Skin epidermis (tissue), 12 donors: Measurements from ENCODE around the gene JADE3.

Experiments
- H3K27ac ChIP-seq, 21 experiments: fragments of 200-600 bp; sonication (generic) in 11 of 21; one replicate each; pipeline ENCODE4 v1.5.0; 2020; ENCODE audit warnings: mild to moderate bottlenecking in 3 of 21, inconsistent platforms in 2 of 21, moderate library complexity in 2 of 21
- H3K4me3 ChIP-seq, 7 experiments: fragments of 200-600 bp; sonication (generic) in 2 of 7; one replicate each; pipeline ENCODE4 v1.5.0; 2020; ENCODE audit warnings: inconsistent platforms in 2 of 7, mild to moderate bottlenecking in 2 of 7, moderate library complexity in 1 of 7

Gene JADE3

DNA sequence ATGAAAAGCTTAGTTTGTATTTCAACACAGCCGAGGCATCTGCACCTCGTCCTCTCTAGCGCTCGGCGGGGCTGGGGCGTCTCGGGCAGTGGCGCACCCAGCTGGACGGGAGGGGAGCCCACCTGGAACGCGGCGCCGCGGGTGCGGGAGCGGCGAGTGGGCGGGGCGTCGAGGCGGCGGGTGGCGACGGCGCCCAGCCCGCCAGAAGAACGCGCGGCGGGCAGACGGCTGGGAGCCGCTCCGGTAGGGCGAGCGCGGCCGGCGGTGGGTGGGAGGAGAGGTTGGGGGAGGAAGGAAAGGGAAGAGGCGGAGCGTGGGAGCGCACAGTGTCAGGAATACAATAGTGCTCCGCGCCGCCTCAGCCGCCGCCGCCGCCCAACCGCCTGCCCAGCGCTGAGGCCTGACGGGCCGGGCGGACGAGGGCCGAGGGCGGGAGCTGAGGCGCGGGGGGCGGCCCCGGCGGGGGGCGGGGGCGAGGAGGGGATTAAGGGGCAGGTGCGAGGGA, at the start of gene JADE3:
Gene JADE3 (plus strand): TSS at position 324 of the 505 bp plus-strand sequence. CDS start 72,474 bp downstream, outside the sequence.
- Histone ChIP-seq H3K4me3 (peak within 1 kb of the TSS; percentile 52 to 73 (median 56)), H3K27ac (peak within 1 kb of the TSS in 14 of 21 experiments; percentile 3 to 76 (median 56))

DNA sequence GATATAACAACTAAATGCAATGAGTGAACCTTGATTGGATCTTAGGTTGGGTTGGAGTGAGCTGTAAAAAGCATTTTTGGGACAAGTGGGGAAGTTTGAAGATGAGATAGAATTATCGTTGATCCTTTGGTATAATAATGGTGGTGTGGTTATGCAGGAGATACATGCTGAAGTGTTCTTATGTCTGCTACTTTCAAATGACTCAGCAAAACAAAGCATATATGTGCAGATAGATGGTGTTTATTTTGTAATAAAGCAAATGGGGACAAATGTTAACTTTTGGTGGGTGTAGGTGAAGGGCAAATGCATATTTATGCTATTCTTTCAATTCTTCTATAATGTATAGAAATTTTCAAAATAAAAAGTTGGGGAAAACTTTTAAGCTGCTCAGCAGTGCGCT, 49.1 kb upstream of the JADE3 start:
- H3K27ac ChIP-seq, result no peak overlapping the region

DNA sequence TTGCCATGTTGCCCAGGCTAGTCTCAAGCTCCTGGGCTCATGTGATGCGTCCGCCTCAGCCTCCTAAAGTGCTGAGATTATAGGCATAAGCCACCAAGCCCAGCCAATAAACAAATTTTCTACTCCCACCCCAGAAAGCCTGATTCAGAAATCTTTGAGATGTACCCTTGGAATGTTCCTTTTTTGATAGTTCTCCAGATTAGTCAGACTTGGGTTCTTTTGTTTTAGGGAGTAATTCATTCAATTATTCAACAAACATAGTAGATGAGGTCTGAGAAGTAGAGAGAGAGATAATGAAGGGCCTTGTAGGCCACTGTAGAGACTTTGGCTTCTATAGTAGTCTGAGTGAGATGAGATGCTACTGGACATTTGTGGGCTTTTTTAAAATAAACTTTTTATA, 47.6 kb upstream of the JADE3 start:
- H3K4me3 ChIP-seq, result no peak overlapping the region
- H3K27ac ChIP-seq, result no peak overlapping the region

More for the DNA sequence above, 49.1 kb upstream of the JADE3 start:
- H3K4me3 ChIP-seq, result no peak overlapping the region

DNA sequence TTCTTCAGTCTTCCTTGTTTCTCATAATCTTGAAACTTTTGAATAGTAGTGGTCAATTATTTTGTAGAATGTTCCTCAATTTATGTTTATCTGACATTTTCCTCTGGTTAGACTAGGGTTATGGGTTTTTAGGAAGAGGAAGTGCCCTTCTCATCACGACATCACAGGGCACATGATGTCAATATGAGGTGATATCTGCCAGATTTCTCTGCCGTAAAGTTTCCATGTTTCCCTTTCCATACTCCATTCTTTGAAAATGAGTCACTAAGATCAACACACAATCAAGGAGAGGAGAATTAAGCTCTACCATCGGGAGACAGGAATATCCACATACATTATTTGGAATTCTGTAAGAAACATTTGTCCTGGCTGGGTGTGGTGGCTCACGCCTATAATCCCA, 46.9 kb upstream of the JADE3 start:
- Histone ChIP-seq H3K4me3 (no peak overlapping the region), H3K27ac (no peak overlapping the region)

DNA sequence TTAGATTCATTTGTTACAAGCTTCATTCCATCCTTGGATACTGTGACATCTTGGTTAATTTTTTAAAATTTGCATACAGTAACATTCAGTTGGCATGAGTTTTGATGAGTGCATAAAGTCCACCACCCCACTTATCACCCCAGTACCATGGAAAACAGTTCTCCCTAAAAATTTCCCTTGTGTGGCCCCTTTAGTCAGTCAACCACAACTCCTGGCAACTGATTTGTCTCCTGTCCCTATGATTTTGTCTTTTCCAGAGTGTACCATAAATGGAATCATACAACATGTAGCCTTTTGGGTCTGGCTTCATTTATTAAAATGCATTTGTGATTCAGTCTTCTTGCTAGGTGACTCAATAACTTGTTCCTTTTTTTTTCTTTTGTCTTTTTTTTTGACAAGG, 45.5 kb upstream of the JADE3 start:
- H3K27ac ChIP-seq, result no peak overlapping the region

DNA sequence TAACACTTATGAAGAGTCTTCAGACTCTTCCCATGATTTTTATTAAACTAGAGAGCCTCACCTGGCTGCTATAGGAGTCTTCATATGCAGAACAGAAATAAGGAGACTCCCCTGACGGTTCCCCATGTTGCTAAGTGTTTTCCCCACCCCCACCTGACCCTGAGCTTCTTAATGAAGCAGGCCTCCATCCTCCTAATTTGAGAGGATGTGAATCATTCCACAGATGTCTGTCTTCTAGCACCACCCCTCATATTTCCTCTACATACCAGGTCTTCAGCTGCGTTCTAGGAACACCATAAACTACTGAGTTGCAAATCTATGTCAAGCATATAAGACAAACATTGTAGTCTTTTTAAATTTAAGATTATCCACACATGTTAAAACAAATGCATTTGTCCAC, 38.5 kb upstream of the JADE3 start:
- Histone ChIP-seq H3K4me3 (no peak overlapping the region), H3K27ac (no peak overlapping the region)

More for the DNA sequence above, 45.5 kb upstream of the JADE3 start:
- H3K4me3 ChIP-seq, result no peak overlapping the region

DNA sequence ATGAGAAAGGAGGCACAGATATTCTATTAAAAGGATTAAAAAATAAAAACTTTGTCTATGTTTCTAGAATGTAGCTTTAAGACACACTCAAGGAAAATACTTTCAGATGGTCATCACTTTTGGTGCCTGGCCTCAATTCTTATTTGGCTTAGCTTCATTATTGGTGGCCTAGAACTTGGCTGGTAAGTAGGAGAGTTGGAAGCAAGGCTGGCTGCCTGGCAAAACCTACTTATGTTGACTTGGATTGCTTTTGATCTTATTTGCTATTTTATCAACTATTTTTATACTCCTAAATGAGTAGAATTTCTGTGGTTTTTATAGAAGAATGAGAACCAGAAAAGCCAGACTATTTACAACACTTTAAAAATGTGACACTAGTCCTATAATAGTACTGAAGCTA, 35.3 kb upstream of the JADE3 start:
- Histone ChIP-seq H3K27ac (no peak overlapping the region), H3K4me3 (no peak overlapping the region)

DNA sequence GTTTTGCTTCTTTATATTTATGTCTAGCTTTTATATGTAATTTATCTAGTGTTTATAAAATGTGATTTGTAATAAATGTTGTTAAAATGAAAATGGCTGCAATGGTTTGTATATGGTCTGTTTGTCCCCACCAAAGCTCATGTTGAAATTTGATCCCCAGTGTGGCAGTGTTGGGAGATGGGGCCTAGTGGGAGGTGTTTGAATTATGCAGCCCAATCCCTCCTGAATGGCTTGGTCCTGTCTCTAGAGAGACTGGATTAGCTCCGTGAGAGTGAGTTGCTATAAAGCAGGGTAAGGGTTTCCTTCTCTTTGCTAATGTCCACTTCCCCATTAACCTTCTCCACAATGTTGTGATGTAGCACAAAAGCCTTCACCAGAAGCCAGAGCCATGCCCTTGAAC, 30.0 kb upstream of the JADE3 start:
- Histone ChIP-seq H3K27ac (no peak overlapping the region), H3K4me3 (no peak overlapping the region)

DNA sequence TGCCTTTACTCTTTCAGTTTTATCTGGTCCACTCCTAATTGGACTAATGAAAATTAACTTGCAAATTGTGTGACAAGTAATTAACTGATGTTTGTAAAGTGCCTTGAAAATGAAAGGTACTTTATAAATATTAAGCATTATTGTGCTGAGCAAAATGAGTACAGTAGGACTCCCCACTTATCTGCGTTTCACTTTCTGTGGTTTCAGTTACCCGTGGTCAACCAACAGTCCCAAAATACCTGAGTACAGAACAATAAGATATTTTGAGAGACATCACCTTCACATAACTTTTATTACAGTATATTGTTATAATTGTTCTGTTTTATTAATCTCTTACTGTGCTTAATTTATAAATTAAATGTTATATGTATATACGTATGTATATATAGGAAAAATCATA, 27.4 kb upstream of the JADE3 start:
- no peak overlapping the region for H3K4me3 ChIP-seq
- no peak overlapping the region for H3K27ac ChIP-seq

DNA sequence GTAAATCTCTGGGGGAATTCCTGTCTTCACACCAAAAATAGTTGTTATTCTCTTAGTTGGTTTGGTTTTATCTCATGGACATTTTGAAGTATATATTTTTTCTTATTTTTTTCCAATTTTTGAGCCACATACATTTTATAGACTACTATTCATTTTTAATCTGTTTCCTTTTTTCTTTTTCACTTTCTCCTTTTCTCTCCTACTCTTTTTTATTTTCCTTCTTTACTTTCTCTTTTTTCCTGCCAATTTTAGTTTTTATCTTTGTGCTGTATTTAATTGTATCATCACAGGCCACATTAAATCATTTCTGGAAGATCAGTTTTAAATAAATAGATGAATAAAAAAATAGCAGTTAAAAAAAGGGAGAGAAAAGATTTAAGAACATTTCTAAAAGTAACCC, 14.0 kb upstream of the JADE3 start:
- H3K4me3 ChIP-seq, result no peak overlapping the region
- no peak overlapping the region for H3K27ac ChIP-seq

DNA sequence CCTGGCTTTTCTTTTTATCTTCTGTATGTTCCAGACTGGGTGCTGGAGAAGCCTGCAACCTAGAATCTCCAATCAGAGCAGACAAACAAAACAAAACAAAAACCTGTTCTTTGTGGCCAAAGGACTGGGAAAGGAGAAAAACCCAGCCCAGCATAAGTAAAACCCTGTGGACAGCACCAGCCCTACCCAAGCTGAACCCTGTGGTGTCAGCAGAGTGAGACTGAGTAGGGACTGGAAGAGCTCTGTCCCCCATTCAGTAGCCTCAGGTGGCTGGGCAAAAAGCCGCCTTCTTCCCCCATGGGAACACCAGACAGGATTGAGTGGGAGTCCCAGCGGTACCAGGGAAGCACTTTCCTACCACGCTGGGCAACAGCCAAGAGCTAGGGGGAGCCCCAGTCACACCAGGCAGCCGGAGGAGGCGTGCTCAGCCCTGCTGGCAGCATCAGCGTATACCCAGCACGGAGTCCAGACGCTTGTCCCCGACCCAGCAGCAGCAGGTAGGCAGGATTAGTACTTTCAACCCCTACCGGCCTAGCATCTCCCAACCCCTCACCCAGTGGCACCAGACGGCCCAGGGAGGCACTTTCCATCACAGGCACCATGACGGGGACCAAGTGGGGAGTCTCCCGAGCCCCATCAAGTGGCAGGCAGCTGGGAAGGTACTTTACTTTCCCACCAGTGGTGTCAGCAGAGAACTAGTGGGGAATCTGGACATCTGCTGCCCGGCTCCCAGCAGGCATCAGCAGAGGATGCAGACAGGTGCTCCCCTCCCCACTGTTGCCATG, 8.6 kb upstream of the JADE3 start:
- H3K27ac ChIP-seq, result no peak overlapping the region

DNA sequence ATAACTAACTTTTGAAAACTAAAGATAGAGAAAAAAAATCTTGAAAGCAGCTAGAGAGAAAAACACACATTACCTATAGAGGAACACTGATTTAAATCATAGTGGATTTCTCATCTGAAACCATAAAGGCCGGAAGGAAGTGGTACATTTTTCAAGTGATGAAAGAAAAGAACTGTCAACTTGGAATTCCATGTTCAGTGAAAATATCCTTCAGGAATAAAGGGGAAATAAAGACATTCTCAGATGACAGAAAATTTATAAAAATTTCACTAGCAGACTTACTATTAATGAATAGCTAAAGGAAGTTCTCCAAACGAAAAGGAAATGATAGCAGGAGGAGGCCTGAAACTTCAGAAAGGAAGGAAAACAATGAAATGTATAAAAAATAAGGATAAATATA, 7.6 kb upstream of the JADE3 start:
- Histone ChIP-seq H3K4me3 (no peak overlapping the region), H3K27ac (no peak overlapping the region)

More for the DNA sequence above, 8.6 kb upstream of the JADE3 start:
- peak overlapping the region in 3 of 7 experiments; percentile 21 to 31 (median 27) for H3K4me3 ChIP-seq

DNA sequence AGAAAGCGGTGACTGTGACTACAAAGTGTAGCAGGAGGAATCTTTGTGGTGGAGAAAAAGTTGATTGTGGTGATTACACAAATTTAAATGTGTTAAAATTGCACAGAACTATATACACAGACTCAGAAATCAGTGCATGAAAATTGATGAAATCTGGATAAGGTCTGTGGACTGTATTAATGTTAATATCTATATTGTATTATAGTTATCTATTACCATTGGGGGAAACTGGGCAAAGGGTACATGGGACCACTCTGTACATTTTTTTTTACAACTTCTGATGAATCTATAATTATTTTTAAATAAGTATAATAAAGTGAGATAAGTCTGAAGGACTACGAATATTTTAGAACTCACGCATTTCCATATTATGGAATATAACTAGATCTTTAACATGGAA, 1.8 kb upstream of the JADE3 start:
- Histone ChIP-seq H3K27ac (no peak overlapping the region), H3K4me3 (no peak overlapping the region)

DNA sequence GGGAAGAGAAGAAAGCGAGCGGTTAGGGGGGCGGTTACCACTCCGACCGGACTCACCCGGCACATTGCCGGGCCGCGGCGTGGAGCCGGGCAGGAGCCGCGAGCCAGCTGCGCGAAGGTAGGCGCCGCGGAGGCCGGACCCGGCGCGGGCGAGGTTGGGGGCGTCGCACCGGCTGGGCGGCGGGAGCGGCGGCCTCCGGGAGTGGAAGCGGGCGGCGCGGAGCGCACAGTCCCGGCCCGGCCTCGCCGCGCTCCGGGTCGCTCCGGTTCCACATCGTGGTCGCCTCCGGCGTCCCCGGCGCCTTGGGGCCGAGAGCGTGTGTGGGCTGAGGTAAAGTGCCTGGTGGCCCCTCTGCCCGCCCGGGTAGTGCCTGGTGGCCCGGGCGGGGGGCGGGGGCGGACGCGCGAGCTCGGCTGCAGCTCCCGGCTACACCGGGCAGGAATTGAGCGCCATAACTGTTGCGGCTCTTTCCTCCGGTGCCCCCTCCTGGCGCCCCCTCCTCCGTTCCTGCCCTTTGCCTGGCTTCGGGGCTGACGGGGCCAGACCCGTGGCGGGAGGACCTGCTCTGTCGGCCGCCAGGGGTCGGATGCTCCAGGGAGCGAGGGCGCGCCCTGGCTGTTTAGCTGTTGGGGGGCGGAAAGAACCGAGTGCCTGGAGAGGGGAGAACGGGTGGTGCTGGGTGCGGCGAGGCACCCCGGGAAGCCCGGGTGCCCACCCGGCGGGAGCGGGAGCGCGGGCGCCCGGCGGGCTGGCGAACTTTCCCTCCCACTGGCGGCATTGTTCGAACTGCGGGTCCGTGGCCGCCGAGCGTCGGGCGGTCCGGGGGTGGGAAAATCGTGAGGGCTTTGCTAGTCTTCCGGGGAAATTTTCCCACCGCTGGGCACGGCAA, 626 bp downstream of the JADE3 start:
- H3K27ac ChIP-seq, result peak overlapping the region in 14 of 21 experiments; percentile 3 to 76 (median 56)
- peak overlapping the region; percentile 52 to 73 (median 56) for H3K4me3 ChIP-seq

DNA sequence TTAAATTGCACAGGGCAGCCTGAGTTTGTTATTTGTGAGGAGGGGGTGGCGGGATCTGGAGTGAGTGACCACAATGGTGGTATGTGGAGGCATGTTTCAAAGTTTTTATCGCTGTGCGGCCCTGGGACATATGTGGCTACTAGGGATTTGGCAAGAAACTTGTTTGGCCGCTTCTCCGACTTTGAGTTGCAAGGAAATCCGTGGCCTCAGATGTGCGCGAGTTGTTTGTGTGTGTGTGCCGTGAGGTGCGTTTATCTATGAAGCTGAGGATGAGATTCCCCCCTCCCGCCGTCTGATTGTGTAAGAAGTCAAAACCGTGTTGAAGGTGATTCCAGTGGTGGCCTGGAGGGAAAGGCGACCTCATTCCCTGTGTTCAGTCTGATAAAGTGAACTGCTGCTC, 1.4 kb downstream of the JADE3 start:
- Histone ChIP-seq H3K4me3 (peak overlapping the region; percentile 52 to 73 (median 56)), H3K27ac (no peak overlapping the region)

DNA sequence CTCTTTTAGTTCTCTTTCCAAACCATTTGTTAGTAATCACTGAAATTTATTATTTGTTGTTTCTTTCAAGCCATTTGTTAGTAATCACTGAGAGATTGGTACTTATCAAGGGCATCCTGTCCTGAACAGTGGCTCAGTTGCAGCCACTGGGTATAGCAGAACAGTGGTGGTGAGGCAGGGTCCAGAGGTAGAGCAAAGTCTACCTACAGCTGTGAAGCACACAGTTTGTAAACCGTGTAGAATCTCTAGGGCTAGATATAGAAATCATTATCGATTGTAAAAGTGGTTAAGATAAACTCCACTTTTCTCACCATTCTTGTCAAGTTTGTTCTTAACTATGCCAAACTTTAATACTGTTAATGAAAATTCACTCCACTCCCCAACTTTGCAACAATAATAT, 4.1 kb downstream of the JADE3 start:
- Histone ChIP-seq H3K4me3 (no peak overlapping the region), H3K27ac (no peak overlapping the region)

DNA sequence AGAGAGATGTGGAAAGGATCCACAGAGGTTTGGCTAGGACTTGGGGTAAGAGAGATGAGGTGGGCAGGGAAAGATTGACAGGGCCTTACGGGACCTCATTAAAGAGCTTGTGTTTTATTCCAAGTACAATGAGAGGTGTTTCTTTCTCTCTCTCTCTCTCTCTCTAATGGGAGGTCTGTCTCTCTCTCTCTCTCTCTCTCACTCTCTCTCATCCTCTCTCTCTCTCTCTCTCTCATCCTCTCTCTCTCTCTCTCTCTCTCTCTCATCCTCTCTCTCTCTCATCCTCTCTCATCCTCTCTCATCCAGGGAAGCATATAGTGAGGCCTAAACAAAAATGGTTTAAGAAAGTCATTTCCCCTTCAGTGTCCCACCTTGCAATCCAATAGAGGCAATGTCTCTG, 5.4 kb downstream of the JADE3 start:
- Histone ChIP-seq H3K4me3 (no peak overlapping the region), H3K27ac (no peak overlapping the region)

DNA sequence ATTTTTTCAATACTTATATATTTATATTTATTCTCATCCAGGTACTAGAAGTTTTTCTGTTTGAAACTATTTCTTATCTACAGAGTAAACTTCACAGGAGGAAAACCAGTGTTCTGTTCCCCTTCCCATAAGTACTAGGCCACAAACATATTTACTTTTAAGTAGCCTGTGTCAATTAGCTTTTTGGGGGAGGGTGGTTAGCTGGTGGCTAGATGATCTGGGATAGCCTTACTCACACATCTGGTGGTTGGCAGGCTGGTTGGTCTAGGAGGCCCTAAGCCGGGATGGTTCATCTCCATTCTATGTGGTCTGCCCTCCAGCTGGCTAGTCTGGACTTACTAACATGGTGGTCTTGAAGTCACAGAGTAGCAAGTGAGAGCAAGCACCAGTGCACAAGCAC, 6.2 kb downstream of the JADE3 start:
- no peak overlapping the region for H3K27ac ChIP-seq
- H3K4me3 ChIP-seq, result no peak overlapping the region

DNA sequence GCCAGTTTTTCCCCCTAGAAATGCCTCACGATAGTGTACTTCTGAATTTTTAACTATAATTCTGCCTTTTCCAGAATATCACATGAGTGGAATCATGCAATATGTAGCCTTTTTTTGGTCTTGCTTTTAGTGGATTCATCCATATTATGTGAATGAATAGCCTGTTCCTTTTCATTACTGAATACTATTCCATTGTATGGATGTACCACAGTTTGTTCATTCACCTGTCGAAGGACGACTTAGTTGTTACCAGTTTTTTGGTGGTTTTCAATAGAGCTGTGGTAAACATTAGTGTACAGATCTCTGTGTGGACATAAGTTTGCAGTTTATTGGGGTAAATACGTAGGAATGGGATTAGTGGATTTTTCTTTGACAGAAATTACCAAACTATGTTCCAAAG, 8.0 kb downstream of the JADE3 start:
- H3K27ac ChIP-seq, result no peak overlapping the region
- H3K4me3 ChIP-seq, result no peak overlapping the region

DNA sequence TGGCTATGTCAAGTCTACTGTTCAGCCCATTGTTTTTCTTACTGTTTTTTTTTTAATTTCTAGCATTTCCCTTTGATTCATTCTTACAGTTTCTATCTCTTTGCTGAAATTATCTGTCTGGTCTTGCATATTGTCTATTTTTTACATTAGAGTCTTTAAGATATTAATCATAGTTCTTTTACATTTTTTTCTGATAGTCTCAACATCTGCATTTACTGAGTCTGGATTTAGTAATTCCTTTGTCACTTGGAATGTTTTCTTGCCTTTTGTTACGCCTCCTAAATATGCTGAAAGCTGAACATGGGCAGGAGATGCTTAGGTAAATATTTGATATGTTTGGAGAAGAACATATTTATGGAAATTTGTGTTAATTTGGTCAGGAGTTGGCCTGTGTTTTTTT, 10.4 kb downstream of the JADE3 start:
- Histone ChIP-seq H3K4me3 (no peak overlapping the region), H3K27ac (no peak overlapping the region)

DNA sequence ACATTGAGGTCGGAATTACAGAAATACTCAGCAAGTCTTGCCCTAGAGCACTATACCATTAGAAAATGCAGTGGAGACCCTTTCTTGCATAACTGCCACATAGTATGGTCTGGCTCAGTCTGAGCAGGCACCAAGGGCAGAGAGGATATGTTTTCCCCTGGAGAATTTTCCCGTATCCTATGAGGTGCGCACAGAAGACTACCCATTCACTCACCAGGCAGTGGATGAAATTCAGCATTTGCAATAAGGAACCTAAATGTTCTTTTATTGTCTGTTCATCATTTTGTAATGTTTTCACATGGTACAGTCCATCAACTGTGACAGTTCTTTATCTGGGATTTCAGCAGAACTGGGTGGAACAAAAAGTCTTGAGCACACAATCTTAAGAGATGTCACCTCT, 15.5 kb downstream of the JADE3 start:
- H3K27ac ChIP-seq, result no peak overlapping the region
- H3K4me3 ChIP-seq, result no peak overlapping the region
